GM21367 (cell line): Measurements from ENCODE around the gene KIF25.

ENCODE experiments used
- ATAC-seq: cut with Tn5 transposase; IDR thresholded peaks from one replicate; pipeline ENCODE4 v1.9.1; 2021; ENCODE audit not compliant: unreplicated experiment

Gene KIF25

GRCh38 chr6:168082860-168083513 is 85.5 kb downstream of the KIF25 start:
- no peak for ATAC-seq

GRCh38 chr6:168083514-168083885 is 86.0 kb downstream of the KIF25 start:
- no peak for ATAC-seq

GRCh38 chr6:168084465-168085160 is 87.1 kb downstream of the KIF25 start:
- ATAC-seq = no peak

- no peak for ATAC-seq
Measured at GRCh38 chr6:168086066-168086465, 88.6 kb downstream of the KIF25 start.

GRCh38 chr6:168086616-168087015 is 89.1 kb downstream of the KIF25 start:
- ATAC-seq = no peak

DNA sequence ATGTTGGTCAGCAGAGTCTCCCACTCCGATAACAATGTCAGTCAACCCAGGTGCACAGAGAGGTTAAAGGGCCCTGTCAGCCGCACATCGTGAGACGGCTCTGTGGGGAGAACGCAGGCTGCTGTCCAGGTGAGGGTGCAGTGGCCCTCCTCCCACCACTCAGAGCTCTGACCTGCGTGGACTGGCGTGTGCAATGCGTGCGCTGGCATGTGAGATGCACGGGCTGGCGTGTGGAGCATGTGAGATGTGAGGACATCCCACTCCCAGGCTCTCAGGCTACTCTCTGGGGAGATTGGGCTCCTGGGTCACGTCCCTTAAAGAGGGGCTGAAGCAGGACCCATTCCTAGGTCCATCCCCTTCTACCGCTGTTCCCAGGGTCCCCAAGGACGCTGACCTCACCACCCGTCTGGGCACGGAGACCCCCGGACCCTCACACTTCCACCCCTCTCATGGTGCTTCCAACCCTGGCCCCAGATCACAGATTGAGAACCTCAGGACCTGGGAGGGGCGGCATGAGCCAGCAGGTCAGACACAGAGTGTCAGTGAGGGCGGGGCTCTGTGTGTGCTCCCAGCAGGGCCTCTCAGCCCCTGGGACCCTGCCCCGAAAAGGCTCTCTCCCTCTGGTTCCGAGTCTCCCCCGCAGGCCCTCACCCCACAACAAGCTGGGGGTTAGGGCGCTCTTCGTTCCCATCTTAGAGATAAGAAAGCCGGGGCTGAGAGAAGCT is 90.1 kb downstream of the KIF25 start:
- no peak for ATAC-seq

GRCh38 chr6:168088161-168089053 is 90.9 kb downstream of the KIF25 start:
- ATAC-seq = no peak

- ATAC-seq = no peak
Measured at GRCh38 chr6:168089186-168090063, 92.0 kb downstream of the KIF25 start.

DNA sequence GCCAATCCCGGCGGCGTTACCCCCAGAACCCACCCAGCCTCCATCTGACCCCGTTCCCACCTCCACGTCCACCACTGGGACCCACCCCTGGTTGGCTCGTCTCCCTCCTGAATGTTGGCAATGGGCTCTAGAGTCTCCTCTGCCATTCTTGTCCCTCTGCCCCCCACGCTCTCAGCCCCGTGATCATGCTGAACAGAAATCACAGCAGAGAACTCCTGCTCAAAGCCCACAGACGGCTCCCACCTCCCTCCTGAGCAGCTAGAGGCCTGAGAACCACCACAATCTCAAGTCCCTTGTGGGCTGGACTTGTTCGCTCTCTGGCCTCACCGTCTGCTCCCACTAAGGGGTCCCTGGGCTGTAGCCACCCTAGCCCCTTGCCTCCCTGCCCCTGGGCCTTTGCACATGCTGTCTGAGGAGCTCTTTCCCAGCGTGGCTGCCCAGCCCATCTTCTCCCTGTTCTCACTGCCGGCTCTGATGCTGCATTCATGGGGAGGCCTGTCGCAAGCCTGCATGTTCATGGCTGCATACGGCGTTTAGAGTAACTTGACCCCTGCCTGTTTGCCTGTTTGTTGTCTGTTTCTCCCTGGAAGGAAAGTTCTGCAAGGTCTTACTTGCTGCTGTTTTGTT is 92.7 kb downstream of the KIF25 start:
- ATAC-seq = no peak

DNA sequence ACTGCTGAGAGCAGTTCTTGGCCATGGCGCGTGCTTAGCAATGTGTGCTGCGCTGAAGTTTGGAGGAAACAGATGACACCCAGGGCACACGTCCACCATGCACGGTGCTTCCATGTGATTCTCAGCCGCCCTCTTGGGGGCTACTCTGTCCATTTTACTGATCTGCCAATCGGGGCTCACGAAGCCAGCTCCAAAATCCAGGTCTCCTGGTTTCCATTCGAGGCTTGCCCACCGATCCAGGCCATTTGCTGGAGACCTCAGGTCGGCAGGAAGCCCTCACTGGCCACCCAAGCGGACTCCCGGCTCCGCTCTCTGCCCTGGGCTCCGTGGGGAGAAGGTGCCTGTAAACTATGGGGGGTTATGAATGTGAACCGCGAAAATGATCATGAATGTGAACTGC is 93.2 kb downstream of the KIF25 start:
- ATAC-seq = no peak

DNA sequence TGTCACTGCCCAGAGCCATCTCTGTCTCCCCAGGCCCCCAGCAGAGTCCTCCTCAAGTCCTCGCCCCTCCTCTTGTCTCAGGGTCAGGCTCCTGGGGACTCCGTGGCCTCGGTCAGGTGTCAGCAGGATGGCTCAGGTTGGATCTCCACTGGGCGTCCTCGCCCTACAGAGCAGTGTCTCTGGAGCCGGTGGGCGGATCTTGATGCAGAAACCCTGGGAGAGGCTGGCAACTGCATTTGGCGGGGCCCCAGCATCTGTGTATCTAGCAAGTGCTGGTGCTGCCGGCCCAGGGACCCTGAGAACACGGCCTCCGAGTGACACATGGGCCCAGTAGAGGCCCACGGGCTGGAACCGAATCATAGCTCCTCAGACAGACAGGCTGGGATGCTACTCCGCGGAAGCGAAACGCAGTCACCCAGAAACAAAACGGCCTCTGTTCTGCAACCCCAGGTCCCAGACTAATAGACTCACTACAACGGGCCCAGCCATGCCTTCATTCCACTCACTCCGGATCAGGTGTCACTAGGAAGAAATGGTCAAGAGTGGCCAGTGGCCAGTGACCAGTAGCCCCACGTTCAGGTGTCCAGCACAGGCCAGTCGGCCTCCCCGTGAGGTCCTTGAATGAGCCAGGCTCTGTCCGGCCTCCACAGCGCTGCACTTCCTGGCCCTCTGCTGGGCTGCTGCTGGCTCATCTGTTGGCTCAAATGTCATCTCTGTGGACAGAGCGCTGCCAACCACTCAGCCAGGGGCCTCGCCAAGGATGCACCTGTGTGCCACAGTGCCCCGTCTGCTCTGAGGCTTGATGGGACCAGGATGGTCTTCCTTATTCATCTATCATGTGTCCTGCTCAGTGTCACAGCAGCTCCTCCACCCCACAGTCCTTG is 94.2 kb downstream of the KIF25 start:
- ATAC-seq = no peak

GRCh38 chr6:168092541-168092940 is 95.1 kb downstream of the KIF25 start:
- ATAC-seq = no peak

- ATAC-seq = no peak
Measured at GRCh38 chr6:168093071-168093505, 95.6 kb downstream of the KIF25 start.

DNA sequence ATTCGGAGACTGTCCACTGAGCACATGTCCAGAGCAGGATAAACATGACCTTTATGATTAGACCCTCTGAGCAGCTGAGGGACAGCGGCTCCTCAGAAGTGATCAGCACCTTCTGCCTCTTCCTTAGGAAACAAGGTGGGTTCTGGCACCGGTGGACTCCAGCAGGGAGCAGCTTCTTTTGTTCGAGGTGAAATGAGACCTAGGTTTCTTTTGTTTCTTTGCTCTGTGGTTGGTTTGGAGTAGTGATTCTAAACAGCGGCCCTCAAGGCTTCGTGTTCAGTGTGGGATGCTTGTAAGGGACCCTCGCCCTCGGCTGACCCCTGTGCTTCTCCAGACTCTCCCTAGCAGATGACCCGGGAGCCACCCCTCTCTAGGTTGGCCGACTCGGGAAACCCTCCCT is 96.2 kb downstream of the KIF25 start:
- no peak for ATAC-seq
